ENCODE measurements around the gene INTS15. TPM values are rescaled to one million over a fixed set of nuclear protein-coding genes. Genes with fewer than 3 reads are reported as not detected.

Gene INTS15
- total RNA-seq, 1 experiment from 2014 or later: 46.8 TPM

DNA sequence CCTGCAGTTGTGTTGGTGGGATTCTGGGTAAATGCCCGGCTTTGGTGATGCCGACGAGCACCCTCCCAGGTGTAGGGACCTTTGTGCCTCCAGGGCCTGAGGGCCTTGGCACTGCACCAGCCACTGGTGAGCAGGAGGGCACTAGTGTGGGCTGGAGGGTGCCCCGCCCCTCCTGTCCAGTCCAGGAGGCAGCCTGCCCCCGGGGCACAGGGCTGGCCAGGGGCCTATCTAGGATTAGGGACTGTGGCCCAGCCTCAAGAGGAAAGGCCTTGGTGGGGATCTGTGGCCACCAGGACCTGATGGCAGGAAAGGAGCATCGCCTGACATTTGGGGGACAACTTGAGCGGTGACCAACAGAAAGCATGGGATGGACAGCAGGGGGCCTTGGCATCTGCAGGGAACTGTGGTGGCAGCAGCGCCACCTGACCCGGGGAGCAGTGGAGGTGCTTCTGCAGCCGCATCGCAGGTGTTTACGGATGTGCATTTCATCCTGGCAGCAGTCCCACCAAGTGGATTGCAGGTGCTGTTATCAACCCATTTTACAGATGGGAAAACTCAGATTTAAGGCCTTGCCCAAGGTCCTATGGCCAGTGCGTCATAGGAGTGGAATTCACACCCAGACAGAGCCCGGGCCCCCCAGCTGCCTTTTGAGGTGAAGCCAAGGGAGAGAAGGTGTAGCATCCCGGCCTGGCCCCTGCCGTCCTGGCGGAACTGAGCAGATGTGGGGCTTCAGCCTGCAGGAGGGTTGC is 58.4 kb downstream of the INTS15 start:
- BruUV-seq (replicated peaks): no TSS peak
- Histone ChIP-seq H3K9me3 (ENCODE audit: control insufficient read depth, insufficient read depth, low read depth, low read length) (no peaks in the 10 kb centered on the region; the same call in 1 of the 2 replicates), H3K27ac (ENCODE audit: low read length) (no peak overlapping the region), H3K27me3 (ENCODE audit: control insufficient read depth, insufficient read depth, low read length) (no peaks in the 10 kb centered on the region), H3K4me3 (ENCODE audit: low read depth in 2 of 2, low read length in 2 of 2) (no peak overlapping the region), H3K4me1 (ENCODE audit: control insufficient read depth, insufficient read depth, low read length) (no peaks in the 10 kb centered on the region), H3K36me3 (ENCODE audit: control insufficient read depth, insufficient read depth, low read length) (no peaks in the 10 kb centered on the region; the same call in 1 of the 2 replicates)
- no peak for ATAC-seq
- in situ Hi-C loops (cut with HindIII; ENCODE audit: low pct_unique_long_range_greater_than_20kb, low sequenced_read_pairs): no loop called here
- TF ChIP-seq SIN3A (IDR thresholded peaks at IDR 0.05; ENCODE audit: borderline replicate concordance, insufficient read depth, low read depth, low read length) (no peak), TCF7L2 (IDR thresholded peaks at IDR 0.05; ENCODE audit: low read depth, low read length) (no peak), POLR2AphosphoS5 (IDR thresholded peaks at IDR 0.05; ENCODE audit: low read depth, low read length) (no peak)
- TF ChIP-seq, protein P1, sequence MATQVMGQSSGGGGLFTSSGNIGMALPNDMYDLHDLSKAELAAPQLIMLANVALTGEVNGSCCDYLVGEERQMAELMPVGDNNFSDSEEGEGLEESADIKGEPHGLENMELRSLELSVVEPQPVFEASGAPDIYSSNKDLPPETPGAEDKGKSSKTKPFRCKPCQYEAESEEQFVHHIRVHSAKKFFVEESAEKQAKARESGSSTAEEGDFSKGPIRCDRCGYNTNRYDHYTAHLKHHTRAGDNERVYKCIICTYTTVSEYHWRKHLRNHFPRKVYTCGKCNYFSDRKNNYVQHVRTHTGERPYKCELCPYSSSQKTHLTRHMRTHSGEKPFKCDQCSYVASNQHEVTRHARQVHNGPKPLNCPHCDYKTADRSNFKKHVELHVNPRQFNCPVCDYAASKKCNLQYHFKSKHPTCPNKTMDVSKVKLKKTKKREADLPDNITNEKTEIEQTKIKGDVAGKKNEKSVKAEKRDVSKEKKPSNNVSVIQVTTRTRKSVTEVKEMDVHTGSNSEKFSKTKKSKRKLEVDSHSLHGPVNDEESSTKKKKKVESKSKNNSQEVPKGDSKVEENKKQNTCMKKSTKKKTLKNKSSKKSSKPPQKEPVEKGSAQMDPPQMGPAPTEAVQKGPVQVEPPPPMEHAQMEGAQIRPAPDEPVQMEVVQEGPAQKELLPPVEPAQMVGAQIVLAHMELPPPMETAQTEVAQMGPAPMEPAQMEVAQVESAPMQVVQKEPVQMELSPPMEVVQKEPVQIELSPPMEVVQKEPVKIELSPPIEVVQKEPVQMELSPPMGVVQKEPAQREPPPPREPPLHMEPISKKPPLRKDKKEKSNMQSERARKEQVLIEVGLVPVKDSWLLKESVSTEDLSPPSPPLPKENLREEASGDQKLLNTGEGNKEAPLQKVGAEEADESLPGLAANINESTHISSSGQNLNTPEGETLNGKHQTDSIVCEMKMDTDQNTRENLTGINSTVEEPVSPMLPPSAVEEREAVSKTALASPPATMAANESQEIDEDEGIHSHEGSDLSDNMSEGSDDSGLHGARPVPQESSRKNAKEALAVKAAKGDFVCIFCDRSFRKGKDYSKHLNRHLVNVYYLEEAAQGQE (IDR thresholded peaks at IDR 0.05; ENCODE audit: insufficient read depth in 1 of 2, low read depth in 2 of 2, low read length in 1 of 2): no peak
- TF ChIP-seq, protein P2, sequence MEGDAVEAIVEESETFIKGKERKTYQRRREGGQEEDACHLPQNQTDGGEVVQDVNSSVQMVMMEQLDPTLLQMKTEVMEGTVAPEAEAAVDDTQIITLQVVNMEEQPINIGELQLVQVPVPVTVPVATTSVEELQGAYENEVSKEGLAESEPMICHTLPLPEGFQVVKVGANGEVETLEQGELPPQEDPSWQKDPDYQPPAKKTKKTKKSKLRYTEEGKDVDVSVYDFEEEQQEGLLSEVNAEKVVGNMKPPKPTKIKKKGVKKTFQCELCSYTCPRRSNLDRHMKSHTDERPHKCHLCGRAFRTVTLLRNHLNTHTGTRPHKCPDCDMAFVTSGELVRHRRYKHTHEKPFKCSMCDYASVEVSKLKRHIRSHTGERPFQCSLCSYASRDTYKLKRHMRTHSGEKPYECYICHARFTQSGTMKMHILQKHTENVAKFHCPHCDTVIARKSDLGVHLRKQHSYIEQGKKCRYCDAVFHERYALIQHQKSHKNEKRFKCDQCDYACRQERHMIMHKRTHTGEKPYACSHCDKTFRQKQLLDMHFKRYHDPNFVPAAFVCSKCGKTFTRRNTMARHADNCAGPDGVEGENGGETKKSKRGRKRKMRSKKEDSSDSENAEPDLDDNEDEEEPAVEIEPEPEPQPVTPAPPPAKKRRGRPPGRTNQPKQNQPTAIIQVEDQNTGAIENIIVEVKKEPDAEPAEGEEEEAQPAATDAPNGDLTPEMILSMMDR (IDR thresholded peaks at IDR 0.05): no peak
- no peak for DNase-seq (ENCODE audit: low read depth, low spot score)
- ChIA-PET POLR2A (no interaction called here), CTCF (no interaction called here)
- intact Hi-C loops (cut with micrococcal nuclease; ENCODE audit: unreplicated experiment): no loop called here

DNA sequence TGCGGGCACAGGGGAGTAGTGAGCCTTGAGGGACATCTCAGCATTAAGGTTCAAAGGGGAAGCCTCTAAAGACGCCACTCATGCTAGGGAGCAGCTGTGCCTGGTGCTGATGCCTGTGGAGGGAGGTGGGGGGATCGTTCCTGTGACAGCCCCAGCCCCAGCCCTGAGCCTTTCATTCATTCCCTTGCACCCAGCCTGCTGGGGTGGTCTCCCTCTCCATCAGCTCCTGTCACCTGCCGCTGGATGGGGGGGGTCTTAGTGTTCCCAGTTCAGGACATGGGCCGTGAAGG is 58.9 kb downstream of the INTS15 start:
- intact Hi-C loops (cut with micrococcal nuclease; ENCODE audit: unreplicated experiment): no loop called here
- no peak for TF ChIP-seq TCF7L2 (IDR thresholded peaks at IDR 0.05; ENCODE audit: low read depth, low read length)
- TF ChIP-seq, protein P1 (IDR thresholded peaks at IDR 0.05; ENCODE audit: insufficient read depth in 1 of 2, low read depth in 2 of 2, low read length in 1 of 2): no peak
- no peak for TF ChIP-seq SIN3A (IDR thresholded peaks at IDR 0.05; ENCODE audit: borderline replicate concordance, insufficient read depth, low read depth, low read length)
- Histone ChIP-seq H3K9me3 (ENCODE audit: control insufficient read depth, insufficient read depth, low read depth, low read length) (no peaks in the 10 kb centered on the region; the same call in 1 of the 2 replicates), H3K27ac (ENCODE audit: low read length) (no peak overlapping the region), H3K27me3 (ENCODE audit: control insufficient read depth, insufficient read depth, low read length) (no peaks in the 10 kb centered on the region), H3K4me1 (ENCODE audit: control insufficient read depth, insufficient read depth, low read length) (no peaks in the 10 kb centered on the region), H3K36me3 (ENCODE audit: control insufficient read depth, insufficient read depth, low read length) (no peaks in the 10 kb centered on the region; the same call in 1 of the 2 replicates), H3K4me3 (ENCODE audit: low read depth in 2 of 2, low read length in 2 of 2) (no peak overlapping the region)
- ChIA-PET CTCF (no interaction called here), POLR2A (no interaction called here)
- no peak for ATAC-seq
- no peak for DNase-seq (ENCODE audit: low read depth, low spot score)
- in situ Hi-C loops (cut with HindIII; ENCODE audit: low pct_unique_long_range_greater_than_20kb, low sequenced_read_pairs): no loop called here
- no TSS peak for BruUV-seq (replicated peaks)
